Suppressor macrophage (primary cell): ENCODE data around the gene LIPK.
"Not testable (repeated sequence)": the region's sequence is repeated elsewhere in the genome, so short reads cannot be mapped to it uniquely, and the experiment has no call there.

Experiments used
- DNase-seq, 4 experiments: peaks; one replicate each; pipeline ENCODE4 v3.0.0-alpha.2; 2020 to 2022
- total RNA-seq, 17 experiments: gene quantifications; one replicate each; lab custom pipeline; 2026; ENCODE audit warnings: mixed read lengths in 6 of 17, inconsistent platforms in 3 of 17; lab: John Stamatoyannopoulos, UW

The LIPK gene
- total RNA-seq, result 0 to 1.2 (median 0) reads per million in 17 experiments

DNA sequence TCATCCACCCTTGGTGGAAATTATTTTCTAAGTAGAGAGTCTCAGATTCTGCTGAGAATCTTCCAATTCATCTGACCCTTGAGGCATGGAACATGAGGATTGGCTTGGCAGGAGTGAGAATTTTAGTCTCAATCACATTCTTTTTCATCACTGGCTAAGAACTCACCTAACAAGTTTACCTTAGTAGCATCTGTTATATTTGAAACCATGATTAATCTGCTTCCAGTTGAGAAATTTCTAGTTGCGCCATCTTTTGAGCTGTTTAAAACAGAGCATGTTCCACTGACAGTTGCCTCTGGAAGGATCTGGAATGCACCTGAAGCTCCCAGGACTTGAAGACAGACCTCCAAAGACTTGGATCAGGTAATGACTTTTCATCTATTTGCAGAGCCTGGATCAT lies at the start of gene LIPK:
LIPK (plus strand) TSS at position 292 of the 400 bp plus-strand sequence. CDS start 18,295 bp downstream, outside the sequence.
- DNase-seq, result no peak

GRCh38 chr10:88657901-88658300 lies 48.1 kb upstream of the LIPK start:
- DNase-seq, result peak in 3 of 4 experiments; percentile 17 to 31 (median 31)

- no peak for DNase-seq
Observed at GRCh38 chr10:88659725-88660597, 46.1 kb upstream of the LIPK start.

- no peak for DNase-seq
Observed at GRCh38 chr10:88660598-88660884, 45.5 kb upstream of the LIPK start.

GRCh38 chr10:88661018-88661417 lies 45.0 kb upstream of the LIPK start:
- DNase-seq, result no peak

GRCh38 chr10:88661577-88661976 lies 44.5 kb upstream of the LIPK start:
- peak in 2 of 4 experiments; percentile 19 to 33 for DNase-seq

GRCh38 chr10:88663153-88663552 lies 42.9 kb upstream of the LIPK start:
- DNase-seq, result not testable (repeated sequence)

DNA sequence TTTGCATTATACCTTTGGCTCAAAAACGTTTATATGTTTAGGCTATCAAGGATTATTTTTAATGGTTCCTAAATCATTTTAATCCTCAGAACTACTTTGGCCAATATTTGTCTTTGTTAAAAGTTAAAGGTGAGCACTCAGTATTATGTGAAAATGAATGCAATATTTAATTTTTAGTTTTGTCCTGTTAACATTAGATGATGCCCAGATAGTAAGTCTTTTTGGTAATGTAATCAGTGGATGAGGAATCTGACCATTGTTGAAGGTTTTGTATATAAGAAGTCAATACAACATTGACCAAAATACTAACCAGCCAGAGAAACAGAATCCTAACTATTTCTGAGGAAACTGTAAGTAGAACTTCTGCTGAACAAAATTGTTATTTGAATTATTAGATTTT lies 41.9 kb upstream of the LIPK start, which contains the start of gene LIPF:
LIPF (plus strand) TSS at position 301 of the 400 bp plus-strand sequence. CDS start 2,856 bp downstream, outside the sequence.
- no peak for DNase-seq

- DNase-seq, result no peak
Observed at GRCh38 chr10:88668465-88668864, 37.6 kb upstream of the LIPK start.

GRCh38 chr10:88670497-88670896 lies 35.6 kb upstream of the LIPK start:
- DNase-seq, result no peak

GRCh38 chr10:88672041-88672440 lies 34.0 kb upstream of the LIPK start:
- no peak for DNase-seq

GRCh38 chr10:88676283-88677060 lies 29.6 kb upstream of the LIPK start:
- DNase-seq, result no peak

DNA sequence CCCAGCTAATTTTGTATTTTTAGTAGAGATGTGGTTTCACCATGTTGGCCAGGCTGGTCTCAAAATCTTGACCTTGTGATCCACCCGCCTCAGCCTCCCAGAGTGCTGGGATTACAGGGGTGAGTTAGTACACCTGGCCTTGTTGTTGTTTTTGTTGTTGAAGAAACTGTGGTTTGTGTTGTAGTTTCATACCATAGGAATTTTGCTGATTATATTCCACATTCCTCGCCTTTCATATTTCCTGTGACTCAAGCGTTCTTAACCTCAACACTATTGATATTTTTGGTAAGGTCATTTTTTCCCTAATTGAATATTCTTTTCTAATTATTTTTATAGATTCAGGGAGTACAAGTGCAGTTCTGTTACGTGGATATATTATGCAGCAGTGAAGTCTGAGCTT lies 25.1 kb upstream of the LIPK start:
- DNase-seq, result no peak

- no peak for DNase-seq
Observed at GRCh38 chr10:88682491-88682890, 23.6 kb upstream of the LIPK start.

DNA sequence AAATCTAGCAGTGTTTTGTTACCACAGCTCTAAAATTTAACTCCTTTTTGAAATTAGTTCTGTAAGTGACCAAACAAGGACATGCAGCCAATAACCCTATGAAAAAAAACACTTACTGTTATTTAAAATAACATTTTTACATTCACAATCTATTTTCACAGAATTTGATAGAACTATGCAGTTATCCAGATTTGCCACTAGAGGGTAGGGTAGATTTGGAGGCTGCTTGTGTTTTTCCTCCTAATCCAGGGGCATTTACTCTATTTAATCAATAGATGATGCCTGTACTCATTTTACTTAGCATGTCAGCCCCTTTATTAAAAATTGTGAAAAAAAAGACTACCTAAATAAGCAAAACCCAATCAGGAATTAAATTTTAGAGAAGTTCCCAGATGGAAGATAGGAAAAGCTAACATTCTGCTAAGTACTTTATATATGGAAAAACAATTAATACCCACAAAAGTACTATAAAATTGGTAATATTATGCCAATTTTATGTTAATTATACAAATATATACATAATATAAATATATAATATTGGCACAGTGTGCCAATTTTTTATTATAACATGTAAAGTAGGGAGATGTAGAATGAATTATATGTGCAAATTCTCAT lies 18.1 kb upstream of the LIPK start:
- peak; percentile 6 to 61 (median 32) for DNase-seq

DNA sequence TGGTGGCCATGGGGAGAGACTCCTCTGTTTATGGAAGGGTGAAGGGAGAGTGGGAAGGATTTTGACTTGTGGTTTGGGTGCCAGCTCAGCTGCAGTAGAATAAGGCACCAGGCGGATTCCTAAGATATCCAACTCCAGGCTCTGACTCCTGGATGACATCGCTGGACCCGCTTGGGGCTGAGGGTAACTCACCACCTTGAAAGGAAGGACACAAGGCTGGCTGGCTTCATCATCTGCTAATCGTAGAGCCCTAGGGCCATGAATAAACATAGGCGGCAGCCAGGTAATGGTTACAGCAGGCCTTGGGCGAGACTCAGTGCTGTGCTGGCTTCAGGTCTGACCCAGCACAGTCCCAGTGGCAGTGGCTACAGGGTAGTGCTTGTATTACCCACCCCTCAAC lies 16.7 kb upstream of the LIPK start:
- no peak for DNase-seq

GRCh38 chr10:88693392-88694020 lies 12.5 kb upstream of the LIPK start:
- peak in 1 of 4 experiments; percentile 10 for DNase-seq

DNA sequence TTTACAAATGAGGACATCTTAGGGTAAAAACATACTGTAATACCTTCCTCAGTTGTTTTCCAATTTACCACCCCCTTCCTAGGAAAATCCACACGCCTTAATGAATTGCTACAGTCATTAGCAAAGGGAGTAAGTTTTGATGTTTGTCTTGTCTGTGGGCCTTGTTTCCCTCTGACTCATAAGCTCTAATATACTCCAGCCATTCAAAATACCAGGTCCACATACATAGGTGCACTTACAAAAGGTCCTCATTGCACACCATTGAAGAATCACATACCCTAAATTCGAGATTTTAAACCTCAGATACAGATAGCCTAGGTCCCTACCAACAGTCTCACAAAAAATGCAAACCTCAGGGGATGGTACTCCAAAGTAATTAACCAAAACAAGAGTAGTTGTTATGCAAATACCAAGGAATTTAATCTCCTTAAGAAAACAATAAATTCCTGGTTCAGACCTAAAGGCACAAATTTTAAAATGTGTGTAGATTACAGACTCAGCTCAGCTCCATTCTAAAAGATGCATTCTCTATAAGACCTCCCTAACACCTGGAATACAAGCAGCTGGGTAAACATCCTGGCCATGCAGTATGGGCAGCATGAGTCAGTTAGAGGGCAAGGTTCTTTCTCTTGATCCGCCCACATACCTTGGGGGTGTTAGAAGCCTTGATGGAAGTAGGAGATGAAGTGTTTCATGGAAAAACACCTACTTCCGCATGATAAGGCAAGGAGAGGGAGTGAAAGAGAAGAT lies 3.0 kb upstream of the LIPK start:
- no peak for DNase-seq

DNA sequence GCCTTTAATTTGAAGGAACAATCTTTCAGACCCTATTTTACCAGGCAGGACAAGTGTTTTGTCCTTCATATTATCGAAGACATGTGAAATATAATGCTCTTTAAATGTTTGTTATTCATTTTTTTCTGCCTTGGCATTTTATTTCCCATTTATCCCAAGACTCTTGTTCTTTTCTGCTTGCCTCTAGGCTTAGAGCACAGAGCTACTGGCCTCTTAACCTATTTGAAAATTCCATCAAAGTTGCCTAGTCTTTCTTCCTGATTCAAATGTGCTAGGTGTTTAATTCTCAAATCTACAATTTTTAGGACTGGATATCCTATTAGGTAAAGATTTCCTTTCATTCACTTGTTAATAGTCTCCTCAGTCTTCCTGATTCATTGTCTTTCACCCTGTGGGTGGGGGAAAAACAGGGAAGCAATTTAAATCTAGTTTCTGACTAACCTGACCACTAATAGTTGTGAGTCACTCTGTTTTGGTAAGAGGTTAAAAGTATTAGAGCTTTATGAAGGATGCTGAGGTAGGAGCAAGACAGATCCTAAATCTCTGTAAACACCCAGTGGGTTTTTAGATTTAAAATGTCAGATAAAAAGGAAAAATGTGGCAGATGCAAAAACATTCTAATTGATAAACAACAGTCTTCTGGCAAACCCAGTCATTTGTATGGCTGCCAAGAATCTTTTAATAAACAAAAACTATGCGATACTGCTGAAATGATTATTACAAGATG lies 1.5 kb downstream of the LIPK start:
- DNase-seq, result peak; percentile 17 to 68 (median 47)

GRCh38 chr10:88709361-88709760 lies 3.3 kb downstream of the LIPK start:
- peak in 2 of 4 experiments; percentile 3 to 9 for DNase-seq

DNA sequence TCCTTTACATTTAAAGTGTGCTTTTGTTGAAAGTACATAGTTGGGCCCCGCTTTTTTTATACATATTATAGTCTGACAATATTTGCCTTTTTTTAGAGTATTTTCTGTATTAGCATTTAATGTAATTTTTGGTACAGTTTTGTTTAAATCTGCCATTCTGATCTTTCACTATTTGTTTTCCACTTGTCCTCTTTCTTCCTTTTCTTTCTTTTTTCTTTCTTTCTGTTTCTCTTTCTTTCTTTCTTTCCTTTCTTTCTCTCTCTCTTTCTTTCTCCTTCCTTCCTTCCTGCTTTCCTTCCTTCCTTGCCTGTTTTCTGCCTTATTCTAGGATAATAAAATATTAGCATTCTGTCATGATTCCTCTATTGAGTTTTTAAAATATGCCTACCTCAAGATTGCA lies 9.5 kb downstream of the LIPK start:
- DNase-seq, result no peak
